H1 (cell line): Measurements from ENCODE around the gene TRUB1. TPM values are rescaled to one million over a fixed set of nuclear protein-coding genes. Genes with fewer than 3 reads are reported as not detected.

ENCODE experiments used
- CTCF ChIA-PET: fragments of 300-600 bp; sonication (Branson Sonifier 250); formaldehyde crosslinking; loops from one replicate; lab custom pipeline; 2021; ENCODE audit not compliant: partially characterized antibody; lab: Charles Lee
- POLR2A ChIA-PET: fragments of 300-600 bp; sonication (Branson Sonifier 250); formaldehyde crosslinking; loops from one replicate; lab custom pipeline; 2021; ENCODE audit warnings: inconsistent platforms; ENCODE audit not compliant: partially characterized antibody; lab: Charles Lee
- DNase-seq, 2 experiments: peaks; one replicate each; pipeline versions ENCODE4 v3.0.0 to v3.0.0-alpha.2; 2010 to 2022; ENCODE audit warnings: low spot score in 2 of 2, low read depth in 1 of 2, mixed read lengths in 1 of 2
- FAIRE-seq: peaks from 2 replicates; lab custom pipeline; 2011; peaks lifted over from hg19 to GRCh38; lab: Jason Lieb, UNC
- H2AFZ ChIP-seq: 2 replicates; pipeline ENCODE4 v1.8.1; 2012; ENCODE audit warnings: low read length, inconsistent platforms
- H2AK5ac ChIP-seq: 2 replicates; pipeline ENCODE4 v1.6.1; 2013; ENCODE audit warnings: low read depth, low read length
- H2BK120ac ChIP-seq: replicated peaks from 2 replicates; pipeline ENCODE3; 2013; ENCODE audit warnings: low read depth, low read length, inconsistent platforms
- H2BK12ac ChIP-seq: 2 replicates; pipeline ENCODE4 v1.6.1; 2013; ENCODE audit warnings: low read depth, low read length
- H2BK15ac ChIP-seq: 2 replicates; pipeline ENCODE4 v1.6.1; 2013; ENCODE audit warnings: low read length
- H2BK20ac ChIP-seq: 2 replicates; pipeline ENCODE4 v1.6.1; 2013; ENCODE audit warnings: low read length
- H2BK5ac ChIP-seq: 2 replicates; pipeline ENCODE4 v1.6.1; 2013; ENCODE audit warnings: low read depth, low read length
- H3K14ac ChIP-seq: 2 replicates; pipeline ENCODE4 v1.6.1; 2013; ENCODE audit warnings: inconsistent platforms; ENCODE audit not compliant: insufficient read length
- H3K18ac ChIP-seq: 2 replicates; pipeline ENCODE4 v1.6.1; 2013; ENCODE audit warnings: low read length; ENCODE audit errors: extremely low read depth
- H3K23ac ChIP-seq: 2 replicates; pipeline ENCODE4 v1.6.1; 2013; ENCODE audit warnings: inconsistent platforms; ENCODE audit not compliant: insufficient read length
- H3K23me2 ChIP-seq: 2 replicates; pipeline ENCODE4 v1.6.1; 2013; ENCODE audit warnings: low read depth, low read length
- H3K27ac ChIP-seq: 2 replicates; pipeline ENCODE4 v1.6.1; 2011; ENCODE audit warnings: low read depth, low read length, inconsistent platforms
- H3K27me3 ChIP-seq, 4 experiments: replicated peaks in 1 of 4; 1 replicate in 1 of 4; 2 replicates in 3 of 4; pipeline versions ENCODE4 v1.6.1 to v1.8.1; 2011 to 2013; ENCODE audit warnings: low read length in 3 of 4, mild to moderate bottlenecking in 3 of 4, inconsistent platforms in 2 of 4, mixed read lengths in 2 of 4, moderate library complexity in 1 of 4; ENCODE audit not compliant: control insufficient read depth in 3 of 4, insufficient read depth in 3 of 4; ENCODE audit errors: extremely low read depth in 1 of 4
- H3K36me3 ChIP-seq, 4 experiments: 2 replicates each; pipeline versions ENCODE4 v1.6.1 to v1.8.1; 2011 to 2013; ENCODE audit warnings: mild to moderate bottlenecking in 4 of 4, low read length in 3 of 4, moderate library complexity in 2 of 4, control low read depth in 1 of 4, inconsistent platforms in 1 of 4; ENCODE audit not compliant: insufficient read depth in 4 of 4, control insufficient read depth in 2 of 4
- H3K4ac ChIP-seq: replicated peaks from 2 replicates; pipeline ENCODE3; 2013; ENCODE audit warnings: low read length, low read depth, mixed read lengths, inconsistent platforms; ENCODE audit not compliant: insufficient read length
- H3K4me1 ChIP-seq, 4 experiments: replicated peaks in 1 of 4; 1 replicate in 1 of 4; 2 replicates in 3 of 4; pipeline versions ENCODE4 v1.6.1 to v1.8.1; 2011 to 2013; ENCODE audit warnings: low read length in 3 of 4, inconsistent platforms in 2 of 4, mixed read lengths in 1 of 4; ENCODE audit not compliant: insufficient read depth in 4 of 4, control insufficient read depth in 3 of 4
- H3K4me2 ChIP-seq, 2 experiments: 2 replicates each; pipeline versions ENCODE4 v1.6.1 to v1.8.1; 2011 to 2013; ENCODE audit warnings: low read depth in 2 of 2, low read length in 2 of 2, control low read depth in 1 of 2, inconsistent platforms in 1 of 2, mild to moderate bottlenecking in 1 of 2; ENCODE audit not compliant: insufficient read depth in 1 of 2
- H3K4me3 ChIP-seq, 4 experiments: fragments of 200-600, 300-600 bp in 1 of 4; sonication (generic), shearing (Covaris generic), sonication (Bioruptor Twin) in 1 of 4; 2 replicates each; pipeline versions ENCODE4 v1.5.1 to v1.8.1; 2011 to 2016; ENCODE audit warnings: low read length in 4 of 4, low read depth in 3 of 4, control low read depth in 2 of 4, inconsistent platforms in 2 of 4, mild to moderate bottlenecking in 2 of 4, mixed read lengths in 1 of 4, moderate library complexity in 1 of 4; ENCODE audit not compliant: insufficient read depth in 2 of 4; ENCODE audit errors: extremely low read depth in 1 of 4
- H3K56ac ChIP-seq: replicated peaks from 2 replicates; pipeline ENCODE3; 2013; ENCODE audit warnings: low read depth, mild to moderate bottlenecking, mixed read lengths, low read length, inconsistent platforms; ENCODE audit not compliant: insufficient read length
- H3K79me1 ChIP-seq: 2 replicates; pipeline ENCODE4 v1.6.1; 2013; ENCODE audit warnings: low read depth, low read length, control low read depth
- H3K79me2 ChIP-seq, 2 experiments: 2 replicates each; pipeline versions ENCODE4 v1.6.1 to v1.8.1; 2012 to 2013; ENCODE audit warnings: low read length in 2 of 2, mild to moderate bottlenecking in 2 of 2, inconsistent platforms in 1 of 2; ENCODE audit not compliant: insufficient read depth in 2 of 2, control insufficient read depth in 1 of 2
- H3K9ac ChIP-seq, 4 experiments: replicated peaks in 1 of 4; 1 replicate in 1 of 4; 2 replicates in 3 of 4; pipeline versions ENCODE4 v1.6.1 to v1.8.1; 2011 to 2013; ENCODE audit warnings: low read depth in 3 of 4, low read length in 3 of 4, control low read depth in 2 of 4, mild to moderate bottlenecking in 2 of 4, moderate library complexity in 2 of 4, inconsistent platforms in 1 of 4; ENCODE audit errors: extremely low read depth in 1 of 4
- H3K9me3 ChIP-seq, 2 experiments: 2 replicates each; pipeline versions ENCODE4 v1.6.1 to v1.8.1; 2012 to 2013; ENCODE audit warnings: mild to moderate bottlenecking in 2 of 2, moderate library complexity in 2 of 2, control low read depth in 1 of 2, inconsistent platforms in 1 of 2, low read depth in 1 of 2, low read length in 1 of 2, mixed read lengths in 1 of 2; ENCODE audit not compliant: insufficient read depth in 2 of 2
- H4K20me1 ChIP-seq, 2 experiments: replicated peaks in 1 of 2; 2 replicates each; pipeline versions ENCODE3 to v1.8.1; 2011 to 2013; ENCODE audit warnings: inconsistent platforms in 2 of 2, low read length in 2 of 2, mild to moderate bottlenecking in 1 of 2; ENCODE audit not compliant: insufficient read depth in 2 of 2, control insufficient read depth in 1 of 2
- H4K5ac ChIP-seq: 2 replicates; pipeline ENCODE4 v1.6.1; 2013; ENCODE audit warnings: low read length, low read depth, mixed read lengths, inconsistent platforms; ENCODE audit not compliant: insufficient read length
- H4K8ac ChIP-seq: 2 replicates; pipeline ENCODE4 v1.8.0; 2013; ENCODE audit warnings: mild to moderate bottlenecking, moderate library complexity, low read length, inconsistent platforms; ENCODE audit not compliant: insufficient read depth; ENCODE audit errors: extremely low read depth
- H4K91ac ChIP-seq: replicated peaks from 2 replicates; pipeline ENCODE3; 2013; ENCODE audit warnings: low read length, mixed read lengths, inconsistent platforms; ENCODE audit not compliant: insufficient read length
- HDAC2 ChIP-seq, 2 experiments: fragments of 300-600 bp in 1 of 2; sonication (generic) in 1 of 2; IDR thresholded peaks; 2 replicates each; pipeline ENCODE4 v1.6.1; 2011 to 2012; ENCODE audit warnings: low read depth in 2 of 2, low read length in 2 of 2, mild to moderate bottlenecking in 2 of 2, moderate library complexity in 2 of 2, borderline replicate concordance in 1 of 2, inconsistent platforms in 1 of 2
- JUND ChIP-seq: IDR thresholded peaks from 2 replicates; pipeline ENCODE4 v1.6.1; 2011; ENCODE audit warnings: mild to moderate bottlenecking, improper control_type of control experiment, low read length
- SIN3A ChIP-seq, 2 experiments: IDR thresholded peaks in 1 of 2; conservative IDR thresholded peaks in 1 of 2; 2 replicates each; pipeline ENCODE4 v1.6.1; 2011 to 2012; ENCODE audit warnings: low read length in 2 of 2, improper control_type of control experiment in 1 of 2, low read depth in 1 of 2, mild to moderate bottlenecking in 1 of 2
- WGBS, 2 experiments: shearing (Covaris generic) in 1 of 2; methylation state at CpG; one replicate each; pipeline versions ENCODE4 v1.1.6 to v1.1.7; 2013 to 2015; ENCODE audit warnings: low lambda C conversion rate in 2 of 2, mixed read lengths in 2 of 2, inconsistent platforms in 1 of 2, low coverage in 1 of 2, missing lambda C conversion rate in 1 of 2; ENCODE audit not compliant: insufficient replicate concordance in 2 of 2, insufficient coverage in 1 of 2, insufficient read length in 1 of 2; ENCODE audit errors: extremely low coverage in 1 of 2, missing lambda C conversion rate in 1 of 2; 5-methylcytosine and 5-hydroxymethylcytosine counted together
- polyA plus RNA-seq, 7 experiments: library from polyadenylated mRNA; depleted of rRNA in 3 of 7; stranded (reverse) in 5 of 7; unstranded in 2 of 7; fragments of >200 nt in 5 of 7; fragments of 200-250 nt in 2 of 7; gene quantifications; 1 replicate in 5 of 7; 2 replicates in 1 of 7; 4 replicates in 1 of 7; pipeline versions ENCODE4 v1.2.1 to v1.2.3, GENCODE V29; 2011 to 2013; ENCODE audit warnings: missing spikeins in 2 of 7, mixed read lengths in 2 of 7
- total RNA-seq: library from RNA; stranded (reverse); fragmentation: NEBNext Ultra II Directional; extraction: Animal tissue kit (Norgen Biotek cat#: 25700); gene quantifications from 2 replicates; pipeline ENCODE4 v1.2.1, GENCODE V29; 2021
- TF ChIP-seq, protein P1 (sequence below): IDR thresholded peaks from 2 replicates; pipeline ENCODE4 v1.6.1; 2012; ENCODE audit warnings: inconsistent platforms

The TRUB1 gene
- total and polyA plus RNA-seq, 2 of the 8 experiments (the other 6 are each of a cell fraction or from before 2014, with no cell fraction given), result 6.3 to 22.2 TPM

DNA sequence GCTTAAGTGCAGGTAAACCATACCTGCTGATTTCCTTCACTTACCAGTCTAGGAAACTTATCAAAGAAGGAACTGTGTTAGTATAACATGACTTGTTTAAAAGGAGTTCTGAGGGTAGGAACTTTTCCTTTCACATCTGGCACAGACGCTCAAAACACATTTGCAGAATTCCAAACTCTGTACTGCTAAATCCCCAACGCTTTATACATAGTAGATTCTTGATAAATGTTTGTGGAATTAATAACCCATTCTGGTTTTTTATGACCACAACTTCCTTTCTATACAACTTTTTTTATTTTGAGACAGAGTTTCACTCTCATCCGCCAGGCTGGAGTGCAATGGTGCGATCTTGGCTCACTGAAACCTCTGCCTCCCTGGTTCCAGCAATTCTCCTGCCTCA is 7.7 kb upstream of the TRUB1 start:
- no peak overlapping the region for H2BK12ac ChIP-seq
- no peaks in the 10 kb centered on the region for H3K27me3 ChIP-seq
- FAIRE-seq, result no peak
- H4K8ac ChIP-seq, result no peak overlapping the region
- ChIA-PET POLR2A (no interaction called here), CTCF (no interaction called here)
- no peak overlapping the region for H3K4me3 ChIP-seq
- H2BK5ac ChIP-seq, result no peak overlapping the region
- H3K14ac ChIP-seq, result no peak overlapping the region
- no peak overlapping the region for H2BK20ac ChIP-seq
- no peaks in the 10 kb centered on the region for H3K36me3 ChIP-seq
- H3K23ac ChIP-seq, result no peak overlapping the region
- no peak overlapping the region for H2BK120ac ChIP-seq
- 92% methylated on average over 4 of the region's 4 CpGs; no CpG with 5 or more reads in 1 of the 2 experiments for WGBS, 2 experiments
- DNase-seq, result no peak
- no peak overlapping the region for H2AFZ ChIP-seq
- no peak overlapping the region for H4K5ac ChIP-seq
- H4K91ac ChIP-seq, result no peak overlapping the region
- H4K20me1 ChIP-seq, result no peaks in the 10 kb centered on the region
- H3K4me2 ChIP-seq, result no peak overlapping the region
- no peak overlapping the region for H2BK15ac ChIP-seq
- H3K9me3 ChIP-seq, result peaks cover 5 to 7% of the 10 kb centered on the region in 2 experiments; a peak in 3 of 4 replicates
- no peak overlapping the region for H3K18ac ChIP-seq
- no peak overlapping the region for H3K56ac ChIP-seq
- no peak overlapping the region for H3K9ac ChIP-seq
- H3K4ac ChIP-seq, result no peak overlapping the region
- no peaks in the 10 kb centered on the region for H3K23me2 ChIP-seq
- no peak overlapping the region for H3K27ac ChIP-seq
- no peaks in the 10 kb centered on the region for H3K79me1 ChIP-seq
- no peaks in the 10 kb centered on the region for H3K4me1 ChIP-seq
- H3K79me2 ChIP-seq, result no peaks in the 10 kb centered on the region
- no peak overlapping the region for H2AK5ac ChIP-seq
- TF ChIP-seq JUND (no peak), HDAC2 (IDR thresholded peaks at IDR 0.05; ENCODE audit: borderline replicate concordance in 1 of 2, low read depth in 2 of 2, low read length in 2 of 2) (no peak), SIN3A (conservative IDR thresholded peaks at IDR 0.05 in 1 of 2, IDR thresholded peaks at IDR 0.05 in 1 of 2; ENCODE audit: low read depth in 1 of 2, low read length in 2 of 2) (no peak)
- TF ChIP-seq, protein P1, sequence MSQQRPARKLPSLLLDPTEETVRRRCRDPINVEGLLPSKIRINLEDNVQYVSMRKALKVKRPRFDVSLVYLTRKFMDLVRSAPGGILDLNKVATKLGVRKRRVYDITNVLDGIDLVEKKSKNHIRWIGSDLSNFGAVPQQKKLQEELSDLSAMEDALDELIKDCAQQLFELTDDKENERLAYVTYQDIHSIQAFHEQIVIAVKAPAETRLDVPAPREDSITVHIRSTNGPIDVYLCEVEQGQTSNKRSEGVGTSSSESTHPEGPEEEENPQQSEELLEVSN, result no peak
